Kidney (tissue), 22 donors: ENCODE measurements around the gene EPDR1. TPM values are rescaled to one million over a fixed set of nuclear protein-coding genes. Genes with fewer than 3 reads are reported as not detected.

Experiments used
- DNase-seq, 5 donors: peaks; one replicate each; pipeline ENCODE4 v3.0.0-alpha.2; 2013 to 2020
- FAIRE-seq: peaks from 2 replicates; lab custom pipeline; 2012; peaks lifted over from hg19 to GRCh38; lab: Jason Lieb, UNC
- H3K27ac ChIP-seq, 2 donors: one replicate each; pipeline ENCODE4 v1.7.0; 2013; ENCODE audit warnings: low read depth in 2 of 2, low read length in 2 of 2, inconsistent platforms in 1 of 2
- H3K27me3 ChIP-seq: one replicate; pipeline ENCODE4 v1.7.1; 2013; ENCODE audit warnings: low read length, inconsistent platforms; ENCODE audit not compliant: control insufficient read depth, insufficient read depth
- H3K36me3 ChIP-seq, 3 donors: one replicate each; pipeline versions ENCODE4 v1.7.0 to v1.7.1; 2013; ENCODE audit warnings: low read length in 3 of 3, control low read depth in 1 of 3, inconsistent platforms in 1 of 3; ENCODE audit not compliant: insufficient read depth in 3 of 3, control insufficient read depth in 2 of 3
- H3K4me1 ChIP-seq, 3 donors: one replicate each; pipeline versions ENCODE4 v1.7.0 to v1.7.1; 2013; ENCODE audit warnings: low read length in 3 of 3, inconsistent platforms in 1 of 3, low read depth in 1 of 3; ENCODE audit not compliant: control insufficient read depth in 2 of 3, insufficient read depth in 2 of 3
- H3K4me3 ChIP-seq, 3 donors: one replicate each; pipeline versions ENCODE4 v1.7.0 to v1.8.1; 2013; ENCODE audit warnings: low read length in 3 of 3, control low read depth in 1 of 3, inconsistent platforms in 1 of 3
- H3K9ac ChIP-seq, 3 donors: one replicate each; pipeline versions ENCODE4 v1.7.0 to v1.7.1; 2013; ENCODE audit warnings: low read length in 3 of 3, control low read depth in 1 of 3, inconsistent platforms in 1 of 3
- H3K9me3 ChIP-seq, 3 donors: one replicate each; pipeline versions ENCODE4 v1.7.0 to v1.7.1; 2013; ENCODE audit warnings: low read length in 3 of 3, control low read depth in 1 of 3, inconsistent platforms in 1 of 3; ENCODE audit not compliant: control insufficient read depth in 2 of 3, insufficient read depth in 1 of 3
- CTCF ChIP-seq: IDR thresholded peaks from 3 replicates; pipeline ENCODE4 v1.5.1; 2012; ENCODE audit warnings: mild to moderate bottlenecking, moderate library complexity, borderline replicate concordance; ENCODE audit not compliant: insufficient read depth; ENCODE audit errors: extremely low read depth
- intact Hi-C: fragments of 100-400 bp; cut with DNase I; formaldehyde crosslinking; loops from one replicate; pipeline ENCODE4 v1.11.1; 2022
- long read RNA-seq, 10 donors: library from polyadenylated mRNA in 1 of 10; unstranded in 1 of 10; transcript quantifications; one replicate each; pipeline ENCODE4 v2.0.0 and lab custom pipeline, GENCODE V29; 2021 to 2026
- polyA plus RNA-seq: library from polyadenylated mRNA; stranded (reverse); fragments of 350-450 nt; fragmentation: Illumina TruSeq; extraction: RNeasy Lipid Tissue Mini Kit (QIAGEN cat#74804); gene quantifications from one replicate; pipeline ENCODE4 v1.2.3, GENCODE V29; 2014; ENCODE audit warnings: low read depth, low replicate concordance; ENCODE audit not compliant: insufficient read depth
- total RNA-seq: library from RNA; stranded (reverse); fragmentation: NEBNext Ultra II Directional; extraction: Animal tissue kit (Norgen Biotek cat#: 25700); gene quantifications from one replicate; pipeline ENCODE4 v1.2.1, GENCODE V29; 2021
- donor health status: control.
- donor health status: control.
- donor health status: control.
- donor health status: control.
- donor health status: control.
- donor health status: DM: yes; HTN: yes; CAD: no.
- donor health status: Normal renal cell carcinoma (clear cell type).

EPDR1 gene
- total RNA-seq (17.0 TPM), polyA plus RNA-seq (25.2 TPM)
- long read RNA-seq, donor 1, transcript EPDR1-201 (3 exons, 2,599 nt), result major isoform, 5 of 5 reads
- long read RNA-seq, donor 1, partial matches to known transcripts, result 0 of 5 reads
- long read RNA-seq, donor 1, other reads (novel, unspliced or antisense), result 0 of 5 reads
- long read RNA-seq, donor 2, partial matches to known transcripts, result 0 of 4 reads
- long read RNA-seq, donor 2, other reads (novel, unspliced or antisense), result 0 of 4 reads
- long read RNA-seq, donor 3, transcript EPDR1-201 (3 exons, 2,599 nt), result major isoform, 7 of 7 reads
- long read RNA-seq, donor 3, partial matches to known transcripts, result 0 of 7 reads
- long read RNA-seq, donor 3, other reads (novel, unspliced or antisense), result 0 of 7 reads
- long read RNA-seq, donor 4, transcript EPDR1-201 (3 exons, 2,599 nt), result major isoform, 5 of 5 reads
- long read RNA-seq, donor 4, partial matches to known transcripts, result 0 of 5 reads
- long read RNA-seq, donor 4, other reads (novel, unspliced or antisense), result 0 of 5 reads
- long read RNA-seq, donor 5, result 0 reads
- long read RNA-seq, donor 6, result 0 reads
- long read RNA-seq, donor 7, transcript EPDR1-201 (3 exons, 2,599 nt), result major isoform, 12 of 24 reads
- long read RNA-seq, donor 7, partial matches to known transcripts, result 0 of 24 reads
- long read RNA-seq, donor 7, other reads (novel, unspliced or antisense), result 9 of 24 reads
- long read RNA-seq, donor 8, transcript EPDR1-201 (3 exons, 2,599 nt), result major isoform, 6 of 7 reads
- long read RNA-seq, donor 8, partial matches to known transcripts, result 0 of 7 reads
- long read RNA-seq, donor 8, other reads (novel, unspliced or antisense), result 0 of 7 reads
- long read RNA-seq, donor 9, transcript EPDR1-201 (3 exons, 2,599 nt), result major isoform, 5 of 5 reads
- long read RNA-seq, donor 9, partial matches to known transcripts, result 0 of 5 reads
- long read RNA-seq, donor 9, other reads (novel, unspliced or antisense), result 0 of 5 reads
- long read RNA-seq, donor 10, partial matches to known transcripts, result 0 of 4 reads
- long read RNA-seq, donor 10, other reads (novel, unspliced or antisense), result 0 of 4 reads

DNA sequence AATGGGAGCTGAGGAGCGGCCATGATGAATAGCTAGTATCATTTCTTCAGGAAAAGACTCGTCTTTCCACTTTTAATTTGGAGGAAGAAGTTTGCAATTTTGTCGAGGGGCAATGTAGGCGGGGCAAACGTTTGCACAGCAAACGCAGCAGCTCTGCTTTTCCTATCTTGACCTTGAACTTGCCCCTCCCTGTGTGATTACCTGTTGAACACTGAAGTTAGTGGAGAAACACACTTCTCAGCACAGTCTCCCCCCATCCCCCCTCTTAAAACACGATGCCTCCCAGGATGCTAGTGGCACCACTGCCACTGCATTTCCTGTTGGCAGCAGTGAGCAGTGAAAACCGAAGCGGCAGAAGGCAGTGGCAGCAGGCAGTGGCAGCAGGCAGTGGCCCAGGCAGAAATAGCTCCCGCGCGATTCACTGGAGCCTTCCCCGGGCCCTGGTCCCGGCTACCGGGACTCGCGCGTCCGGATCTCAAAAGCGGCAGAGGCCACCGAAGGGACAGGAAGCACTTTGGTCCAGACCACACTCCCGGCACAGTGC, at the start of gene EPDR1:
Gene EPDR1 (plus strand): TSS at position 336 of the 544 bp plus-strand sequence. CDS start 300 bp downstream, outside the sequence.
- Histone ChIP-seq H3K4me1 (peaks cover 0 to 9% (median 3%) of the 10 kb centered on the region in 3 donors), H3K27ac (peak within 1 kb of the TSS; percentile 61 to 70), H3K9ac (peak within 1 kb of the TSS; percentile 10 to 68 (median 57)), H3K36me3 (no peaks in the 10 kb centered on the region), H3K27me3 (no peaks in the 10 kb centered on the region), H3K9me3 (no peaks in the 10 kb centered on the region), H3K4me3 (peak within 1 kb of the TSS; percentile 44 to 73 (median 57))
- intact Hi-C loops, result no loop called here
- peak; percentile 34 for TF ChIP-seq CTCF
- peak; percentile 78 to 88 (median 80) for DNase-seq
- FAIRE-seq, result no peak

- no peaks in the 10 kb centered on the region for H3K4me1 ChIP-seq
- H3K9me3 ChIP-seq, result peaks cover 0 to 4% (median 0%) of the 10 kb centered on the region in 3 donors
- FAIRE-seq (no peak), DNase-seq (no peak)
- no peak overlapping the region for H3K4me3 ChIP-seq
- no peaks in the 10 kb centered on the region for H3K27me3 ChIP-seq
- no peak overlapping the region for H3K27ac ChIP-seq
- H3K9ac ChIP-seq, result no peak overlapping the region
- intact Hi-C loops, result no loop called here
- H3K36me3 ChIP-seq, result no peaks in the 10 kb centered on the region
- no peak for TF ChIP-seq CTCF
Observed at GRCh38 chr7:37882086-37882485, 38.4 kb upstream of the EPDR1 start.

DNA sequence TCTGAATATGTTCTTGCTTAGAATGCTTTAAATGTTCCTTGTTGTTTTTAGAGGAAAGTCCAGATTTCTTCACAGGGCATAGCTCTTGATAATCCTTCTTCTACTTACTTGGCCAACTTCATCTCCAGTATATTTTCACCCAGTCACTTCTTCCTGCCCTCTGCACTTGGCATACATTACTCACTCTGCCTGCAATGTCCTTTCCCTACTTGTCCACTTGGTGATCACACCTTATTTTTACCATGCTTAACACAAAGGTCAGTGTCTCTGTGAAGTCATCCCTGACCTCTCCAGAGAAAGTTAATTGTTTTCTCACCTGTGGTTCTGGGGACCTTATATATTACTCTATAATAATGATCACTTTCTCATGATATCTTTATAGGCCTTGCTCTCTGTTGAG, 27.1 kb upstream of the EPDR1 start:
- Histone ChIP-seq H3K27ac (no peak overlapping the region), H3K36me3 (no peaks in the 10 kb centered on the region), H3K27me3 (no peaks in the 10 kb centered on the region), H3K9me3 (no peaks in the 10 kb centered on the region), H3K4me1 (no peaks in the 10 kb centered on the region), H3K4me3 (no peak overlapping the region), H3K9ac (no peak overlapping the region)
- no peak for TF ChIP-seq CTCF
- FAIRE-seq, result no peak
- DNase-seq, result no peak
- intact Hi-C loops, result no loop called here
